Measurements from ENCODE around the gene RARRES1. TPM values are rescaled to one million over a fixed set of nuclear protein-coding genes. Genes with fewer than 3 reads are reported as not detected.

RARRES1 gene
- polyA plus RNA-seq, 3 donors, result 7.3 to 147 (median 78.2) TPM

- WGBS, 3 donors, result 72 to 87% (median 85%) methylated on average over 4 of the region's 4 CpGs
- no peak overlapping the region for H3K27ac ChIP-seq (ENCODE audit: low read depth, low read length)
Observed at GRCh38 chr3:158742871-158743663, 10.8 kb upstream of the RARRES1 start.

GRCh38 chr3:158739661-158740060, 7.4 kb upstream of the RARRES1 start:
- H3K27ac ChIP-seq (ENCODE audit: low read depth, low read length), result no peak overlapping the region
- WGBS, 3 donors, result 78 to 87% (median 83%) methylated on average over 3 of the region's 3 CpGs

- H3K27ac ChIP-seq (ENCODE audit: low read depth, low read length), result no peak overlapping the region
- WGBS, 3 donors, result 78 to 89% (median 88%) methylated on average over 4 of the region's 4 CpGs
Observed at GRCh38 chr3:158739078-158739477, 6.8 kb upstream of the RARRES1 start.

- no peak overlapping the region for H3K27ac ChIP-seq (ENCODE audit: low read depth, low read length)
- WGBS, 3 donors, result 94 to 96% (median 94%) methylated on average over 6 of the region's 6 CpGs
Observed at GRCh38 chr3:158738653-158739052, 6.4 kb upstream of the RARRES1 start.

GRCh38 chr3:158737976-158738615, 5.8 kb upstream of the RARRES1 start:
- H3K27ac ChIP-seq (ENCODE audit: low read depth, low read length), result no peak overlapping the region

GRCh38 chr3:158737410-158737809, 5.2 kb upstream of the RARRES1 start:
- 50 to 97% (median 96%) methylated on average over 2 of the region's 2 CpGs for WGBS, 3 donors
- no peak overlapping the region for H3K27ac ChIP-seq (ENCODE audit: low read depth, low read length)

More at GRCh38 chr3:158737976-158738615, 5.8 kb upstream of the RARRES1 start:
- 86 to 92% (median 86%) methylated on average over 9 of the region's 9 CpGs for WGBS, 3 donors

GRCh38 chr3:158735296-158736033, 3.2 kb upstream of the RARRES1 start:
- H3K27ac ChIP-seq (ENCODE audit: low read depth, low read length), result no peak overlapping the region
- WGBS, 3 donors, result 80 to 86% (median 81%) methylated on average over 7 of the region's 7 CpGs

- WGBS, 3 donors, result 65 to 81% (median 77%) methylated on average over 3 of the region's 3 CpGs
- no peak overlapping the region for H3K27ac ChIP-seq (ENCODE audit: low read depth, low read length)
Observed at GRCh38 chr3:158733656-158734055, 1.4 kb upstream of the RARRES1 start.

- peak overlapping the region; percentile 19 for H3K27ac ChIP-seq (ENCODE audit: low read depth, low read length)
- WGBS, 3 donors, result 47 to 64% (median 63%) methylated on average over 15 of the region's 15 CpGs
Observed at GRCh38 chr3:158732856-158733200, 571 bp upstream of the RARRES1 start.

- no peak overlapping the region for H3K27ac ChIP-seq (ENCODE audit: low read depth, low read length)
- 46 to 51% (median 47%) methylated on average over 14 of the region's 14 CpGs for WGBS, 3 donors
Observed at GRCh38 chr3:158731486-158731885, 771 bp downstream of the RARRES1 start.

GRCh38 chr3:158728851-158729250, 3.4 kb downstream of the RARRES1 start:
- H3K27ac ChIP-seq (ENCODE audit: low read depth, low read length), result no peak overlapping the region

- WGBS, 3 donors, result 36 to 47% (median 43%) methylated on average over 4 of the region's 4 CpGs
- H3K27ac ChIP-seq (ENCODE audit: low read depth, low read length), result no peak overlapping the region
Observed at GRCh38 chr3:158728061-158728377, 4.2 kb downstream of the RARRES1 start.

GRCh38 chr3:158727206-158728060, 4.8 kb downstream of the RARRES1 start:
- 30 to 33% (median 33%) methylated on average over 10 of the region's 10 CpGs for WGBS, 3 donors
- no peak overlapping the region for H3K27ac ChIP-seq (ENCODE audit: low read depth, low read length)

GRCh38 chr3:158725348-158726011, 6.8 kb downstream of the RARRES1 start:
- 32 to 45% (median 38%) methylated on average over 9 of the region's 9 CpGs for WGBS, 3 donors
- no peak overlapping the region for H3K27ac ChIP-seq (ENCODE audit: low read depth, low read length)

GRCh38 chr3:158723991-158724390, 8.3 kb downstream of the RARRES1 start:
- peak overlapping the region; percentile 9 for H3K27ac ChIP-seq (ENCODE audit: low read depth, low read length)

GRCh38 chr3:158722108-158722507, 10.1 kb downstream of the RARRES1 start:
- 73 to 95% (median 86%) methylated on average over 1 of the region's 1 CpG for WGBS, 3 donors
- no peak overlapping the region for H3K27ac ChIP-seq (ENCODE audit: low read depth, low read length)

More at GRCh38 chr3:158723991-158724390, 8.3 kb downstream of the RARRES1 start:
- 88 to 97% (median 90%) methylated on average over 7 of the region's 7 CpGs for WGBS, 3 donors

- WGBS, 3 donors, result 69 to 90% (median 73%) methylated on average over 5 of the region's 5 CpGs
- H3K27ac ChIP-seq (ENCODE audit: low read depth, low read length), result no peak overlapping the region
Observed at GRCh38 chr3:158718490-158719170, 13.6 kb downstream of the RARRES1 start.
